GM12872 (cell line): Measurements from ENCODE around the gene NR3C2.

Experiments
- CTCF ChIP-seq: IDR thresholded peaks from 3 replicates; pipeline ENCODE4 v1.5.1; 2011; ENCODE audit warnings: low read depth, mild to moderate bottlenecking, low read length, moderate library complexity; ENCODE audit not compliant: insufficient read depth

The NR3C2 gene

GRCh38 chr4:148207068-148207467, 235.1 kb downstream of the NR3C2 start:
- no peak for TF ChIP-seq CTCF

DNA sequence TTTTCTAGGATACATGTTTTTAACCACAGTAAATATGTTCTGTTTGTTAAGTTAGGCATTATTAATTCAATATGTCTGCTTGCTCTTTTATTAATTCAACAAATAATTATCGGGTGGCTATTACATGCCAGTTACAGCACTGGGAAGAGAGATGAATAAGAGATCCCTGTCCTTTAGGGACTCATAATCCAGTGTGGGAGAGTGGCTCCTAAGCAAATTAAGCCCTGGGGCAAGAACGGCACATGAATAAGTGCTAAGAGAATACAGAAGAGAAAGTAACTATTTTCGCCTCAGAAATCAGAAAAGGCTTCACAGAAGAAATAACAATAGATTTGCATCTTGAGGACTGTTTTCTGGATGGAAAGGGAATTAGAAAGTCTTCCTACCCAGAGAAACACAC, 236.7 kb downstream of the NR3C2 start:
- TF ChIP-seq CTCF, result no peak

DNA sequence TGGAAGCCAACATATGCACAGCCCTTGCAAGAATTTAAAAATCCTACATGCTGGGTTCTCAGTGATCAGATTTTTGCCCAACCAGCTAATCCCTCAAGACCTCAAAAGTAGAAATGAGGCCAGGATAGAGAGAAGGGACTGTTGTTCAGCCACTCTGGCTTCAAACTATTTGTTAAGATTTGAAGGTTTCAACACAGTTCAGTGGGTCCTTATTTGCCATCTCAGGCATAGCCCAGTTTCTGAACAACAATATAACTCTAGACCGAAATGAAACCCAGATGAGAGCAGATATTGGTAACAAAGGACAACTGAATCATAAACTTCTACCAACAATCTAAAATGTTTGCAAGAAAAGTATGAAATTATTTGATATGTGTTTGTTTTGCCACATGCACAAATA, 237.3 kb downstream of the NR3C2 start:
- no peak for TF ChIP-seq CTCF

GRCh38 chr4:148204171-148204570, 238.0 kb downstream of the NR3C2 start:
- TF ChIP-seq CTCF, result no peak

DNA sequence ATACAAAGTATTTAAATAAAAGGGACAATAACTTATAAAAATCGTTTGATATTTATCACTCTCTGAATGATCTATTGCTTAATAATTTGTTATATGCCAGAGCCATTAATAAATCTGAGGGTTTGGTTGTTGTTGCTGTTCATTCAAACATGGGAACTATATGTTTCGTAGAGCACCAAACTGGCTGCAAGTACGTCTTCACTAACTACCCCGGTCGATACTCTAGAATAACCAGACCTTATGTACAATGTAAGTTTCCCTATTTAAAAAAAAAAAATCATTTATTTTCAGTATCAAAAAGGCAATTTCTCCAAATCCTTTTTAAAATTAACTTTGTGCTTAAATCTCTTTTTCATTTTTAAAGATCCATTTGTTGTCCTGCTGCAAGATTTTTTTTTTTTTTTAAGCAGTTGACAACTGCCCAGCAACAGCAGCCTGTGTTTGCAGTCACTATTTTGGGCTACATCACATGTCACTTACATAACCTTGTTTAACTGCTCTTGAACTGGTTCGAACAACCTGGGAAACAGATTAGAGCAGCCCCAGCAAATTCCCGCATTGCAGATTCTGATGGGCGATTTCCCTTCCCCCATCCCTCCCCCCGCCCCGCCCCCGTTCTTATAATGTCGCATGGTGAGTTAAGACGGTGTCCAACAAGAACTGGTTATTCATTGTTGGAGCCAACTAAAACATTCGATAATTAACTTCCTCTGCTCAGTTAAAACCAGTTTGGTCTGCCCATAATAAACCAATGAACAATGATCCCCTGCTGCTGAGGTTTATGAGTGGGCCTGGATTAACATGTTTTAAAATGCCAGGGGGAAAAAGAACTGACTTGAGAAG, 238.9 kb downstream of the NR3C2 start:
- no peak for TF ChIP-seq CTCF

DNA sequence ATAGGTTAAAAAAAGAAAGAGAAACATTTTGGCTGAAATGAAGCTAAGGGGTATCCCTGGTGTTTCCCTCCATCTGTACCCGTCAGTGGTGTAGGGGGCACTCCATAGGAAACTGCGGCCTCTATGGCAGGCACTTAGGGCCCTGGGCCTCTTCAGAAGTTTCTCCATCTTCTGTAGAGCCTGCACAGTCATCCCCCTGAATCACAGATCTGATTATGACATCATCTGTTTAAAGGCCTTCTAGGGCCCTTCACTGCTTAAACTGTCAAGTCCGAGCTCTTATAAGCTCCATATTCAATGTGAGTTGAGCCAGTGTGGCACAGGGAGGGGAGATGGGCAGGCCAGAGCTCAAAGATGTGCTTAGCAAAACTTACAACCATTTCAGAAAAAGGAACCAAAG, 241.3 kb downstream of the NR3C2 start:
- TF ChIP-seq CTCF, result no peak

DNA sequence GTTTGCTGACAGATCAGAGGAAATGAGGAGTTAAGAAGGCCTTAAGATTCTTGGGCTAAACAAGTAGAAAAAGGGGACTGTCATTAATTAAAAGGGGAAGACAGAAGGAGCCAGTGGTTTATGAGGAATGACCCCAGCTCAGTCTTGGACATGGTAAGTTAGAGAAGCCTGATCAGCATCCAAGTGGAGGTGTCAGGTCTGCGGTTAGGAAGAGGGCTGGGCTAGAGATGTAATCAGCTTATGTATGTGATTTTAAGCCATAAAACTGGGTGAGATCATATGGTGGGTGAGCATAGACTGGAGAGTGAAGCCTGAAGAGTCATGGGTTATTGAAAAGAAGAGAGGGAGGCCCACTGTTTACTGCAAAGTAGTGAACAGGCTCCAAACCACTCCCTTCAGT, 246.1 kb downstream of the NR3C2 start:
- TF ChIP-seq CTCF, result no peak
